Measurements from ENCODE around the gene IMMP2L. TPM values are rescaled to one million over a fixed set of nuclear protein-coding genes. Genes with fewer than 3 reads are reported as not detected.

IMMP2L gene
- total RNA-seq, 1 donor from 2014 or later, result 21.5 TPM

DNA sequence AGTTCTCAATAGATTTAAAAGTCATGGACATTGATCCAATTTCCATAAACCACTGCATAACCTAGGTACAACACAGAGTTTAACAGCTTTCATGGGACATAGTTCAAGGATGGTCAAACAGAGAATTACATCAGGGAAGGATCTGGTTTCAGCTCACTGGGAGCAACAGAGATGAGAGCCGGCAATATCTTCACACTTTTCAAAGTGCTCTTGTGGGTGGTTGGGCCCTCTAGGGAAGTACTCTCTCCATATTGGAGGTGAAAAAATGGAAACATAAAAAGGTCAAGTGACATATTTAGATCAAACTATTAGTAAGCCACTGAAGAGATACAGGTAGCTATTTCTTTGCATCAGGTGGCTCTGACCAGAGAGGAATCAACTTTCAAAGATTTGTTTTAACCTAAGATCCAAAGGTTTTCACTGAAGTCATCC lies 533.1 kb downstream of the IMMP2L start:
- Histone ChIP-seq H3K9ac (no peak overlapping the region), H3K4me1 (peaks cover 14% of the 10 kb centered on the region), H2AFZ (replicated peaks) (no peak overlapping the region), H4K20me1 (ENCODE audit: low read depth) (no peaks in the 10 kb centered on the region), H3K27me3 (no peaks in the 10 kb centered on the region), H3K4me3 (no peak overlapping the region), H3K9me3 (ENCODE audit: low read depth) (no peaks in the 10 kb centered on the region), H3K27ac (no peak overlapping the region), H3K79me2 (ENCODE audit: low read depth) (no peaks in the 10 kb centered on the region), H3K36me3 (no peaks in the 10 kb centered on the region), H3F3A (ENCODE audit: low read depth) (no peaks in the 10 kb centered on the region), H3K4me2 (no peak overlapping the region)
- no peaks in the 10 kb centered on the region for H3K9me3 Mint-ChIP-seq
- no peaks in the 10 kb centered on the region for H3K27me3 Mint-ChIP-seq (ENCODE audit: insufficient read depth, low read depth)
- TF ChIP-seq EZH2phosphoT487 (IDR thresholded peaks at IDR 0.05) (no peak), EZH2 (IDR thresholded peaks at IDR 0.05) (no peak), CTCF (IDR thresholded peaks at IDR 0.05) (no peak)
- H3K4me3 Mint-ChIP-seq, result no peak overlapping the region
- H3K27ac Mint-ChIP-seq, result no peak overlapping the region
- peaks cover 19% of the 10 kb centered on the region for H3K4me1 Mint-ChIP-seq
- no peaks in the 10 kb centered on the region for H3K36me3 Mint-ChIP-seq
- no peak for DNase-seq (ENCODE audit: low spot score)

GRCh38 chr7:111027396-111027795 lies 534.9 kb downstream of the IMMP2L start:
- Mint-ChIP-seq H3K9me3 (peaks cover 3% of the 10 kb centered on the region), H3K4me1 (peaks cover 19% of the 10 kb centered on the region), H3K4me3 (no peak overlapping the region), H3K27me3 (ENCODE audit: insufficient read depth, low read depth) (no peaks in the 10 kb centered on the region), H3K27ac (no peak overlapping the region), H3K36me3 (no peaks in the 10 kb centered on the region)
- Histone ChIP-seq H4K20me1 (ENCODE audit: low read depth) (no peaks in the 10 kb centered on the region), H3K36me3 (no peaks in the 10 kb centered on the region), H2AFZ (replicated peaks) (no peak overlapping the region), H3K27ac (no peak overlapping the region), H3K4me1 (peaks cover 14% of the 10 kb centered on the region), H3K27me3 (no peaks in the 10 kb centered on the region), H3F3A (ENCODE audit: low read depth) (no peaks in the 10 kb centered on the region), H3K9ac (no peak overlapping the region), H3K4me3 (no peak overlapping the region), H3K4me2 (no peak overlapping the region), H3K79me2 (ENCODE audit: low read depth) (no peaks in the 10 kb centered on the region), H3K9me3 (ENCODE audit: low read depth) (no peaks in the 10 kb centered on the region)
- no peak for TF ChIP-seq CTCF (IDR thresholded peaks at IDR 0.05)
- no peak for TF ChIP-seq EZH2phosphoT487 (IDR thresholded peaks at IDR 0.05)
- TF ChIP-seq EZH2 (IDR thresholded peaks at IDR 0.05), result no peak
- no peak for DNase-seq (ENCODE audit: low spot score)

DNA sequence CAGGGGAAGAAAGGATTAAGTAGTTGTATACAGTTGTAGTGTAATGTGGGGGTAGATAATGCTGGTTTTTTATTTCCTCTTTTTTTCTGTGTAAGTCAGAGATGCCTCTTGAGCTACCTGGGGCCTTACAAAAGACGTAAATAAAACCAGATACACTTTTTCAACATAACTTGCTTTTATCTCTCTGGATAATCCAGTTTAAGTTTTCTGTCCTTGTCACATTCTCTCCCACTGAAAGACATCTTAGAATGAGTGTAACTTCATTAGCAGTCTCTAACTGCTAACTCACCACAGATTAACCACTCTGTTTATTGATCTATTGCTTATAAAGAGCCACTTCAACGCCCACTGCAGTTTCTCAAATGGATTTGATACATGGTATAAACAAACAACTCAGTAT lies 535.5 kb downstream of the IMMP2L start:
- Histone ChIP-seq H3F3A (ENCODE audit: low read depth) (no peaks in the 10 kb centered on the region), H3K36me3 (no peaks in the 10 kb centered on the region), H3K4me3 (no peak overlapping the region), H3K27me3 (no peaks in the 10 kb centered on the region), H3K79me2 (ENCODE audit: low read depth) (no peaks in the 10 kb centered on the region), H2AFZ (replicated peaks) (no peak overlapping the region), H3K9ac (no peak overlapping the region), H3K9me3 (ENCODE audit: low read depth) (no peaks in the 10 kb centered on the region), H3K27ac (no peak overlapping the region), H4K20me1 (ENCODE audit: low read depth) (no peaks in the 10 kb centered on the region), H3K4me2 (peak overlapping the region; percentile 5), H3K4me1 (peaks cover 14% of the 10 kb centered on the region)
- Mint-ChIP-seq H3K27me3 (ENCODE audit: insufficient read depth, low read depth) (no peaks in the 10 kb centered on the region), H3K4me1 (peaks cover 19% of the 10 kb centered on the region), H3K4me3 (no peak overlapping the region), H3K9me3 (peaks cover 6% of the 10 kb centered on the region), H3K27ac (no peak overlapping the region), H3K36me3 (peaks cover under 1% of the 10 kb centered on the region)
- DNase-seq (ENCODE audit: low spot score), result no peak
- TF ChIP-seq CTCF (IDR thresholded peaks at IDR 0.05) (no peak), EZH2phosphoT487 (IDR thresholded peaks at IDR 0.05) (no peak), EZH2 (IDR thresholded peaks at IDR 0.05) (no peak)
